HEK293 (cell line): ENCODE data around the gene ATRAID.

Experiments used
- HOXD13 ChIP-seq: sonication (generic); formaldehyde crosslinking; IDR thresholded peaks from 2 replicates; pipeline ENCODE4 v1.8.0; 2022; ENCODE audit warnings: missing genetic modification reagents, borderline replicate concordance
- KLF7 ChIP-seq: fragments of 450-650 bp; formaldehyde crosslinking; IDR thresholded peaks from 2 replicates; pipeline ENCODE4 v1.5.1; 2016; ENCODE audit warnings: missing biosample characterization, missing genetic modification characterization, borderline replicate concordance
- KLF8 ChIP-seq: fragments of 450-650 bp; formaldehyde crosslinking; IDR thresholded peaks from 2 replicates; pipeline ENCODE4 v1.5.1; 2016; ENCODE audit warnings: missing biosample characterization, missing genetic modification characterization
- KLF9 ChIP-seq: fragments of 450-650 bp; formaldehyde crosslinking; IDR thresholded peaks from 2 replicates; pipeline ENCODE4 v1.5.1; 2016; ENCODE audit warnings: missing biosample characterization, missing genetic modification characterization, low read depth
- MEIS1 ChIP-seq: sonication (generic); formaldehyde crosslinking; IDR thresholded peaks from 2 replicates; pipeline ENCODE4 v1.8.1; 2022; ENCODE audit warnings: missing genetic modification reagents, mild to moderate bottlenecking, borderline replicate concordance
- OSR2 ChIP-seq: fragments of 450-650 bp; formaldehyde crosslinking; IDR thresholded peaks from 2 replicates; pipeline ENCODE4 v1.5.1; 2016; ENCODE audit warnings: missing biosample characterization, missing genetic modification characterization
- SCRT2 ChIP-seq: fragments of 450-650 bp; formaldehyde crosslinking; IDR thresholded peaks from 2 replicates; pipeline ENCODE4 v1.5.1; 2016; ENCODE audit warnings: missing biosample characterization, missing genetic modification characterization
- SP2 ChIP-seq: fragments of 450-650 bp; formaldehyde crosslinking; IDR thresholded peaks from 2 replicates; pipeline ENCODE4 v1.5.1; 2016; ENCODE audit warnings: missing biosample characterization, missing genetic modification characterization
- YY2 ChIP-seq: fragments of 450-650 bp; formaldehyde crosslinking; IDR thresholded peaks from 2 replicates; pipeline ENCODE4 v1.5.1; 2016; ENCODE audit warnings: missing biosample characterization, missing genetic modification characterization
- ZBTB20 ChIP-seq: fragments of 450-650 bp; formaldehyde crosslinking; IDR thresholded peaks from 2 replicates; pipeline ENCODE4 v1.5.1; 2016; ENCODE audit warnings: missing biosample characterization, missing genetic modification characterization
- ZEB2 ChIP-seq: fragments of 450-650 bp; formaldehyde crosslinking; IDR thresholded peaks from 2 replicates; pipeline ENCODE4 v1.5.1; 2016; ENCODE audit warnings: missing biosample characterization, missing genetic modification characterization
- ZFHX2 ChIP-seq: fragments of 450-650 bp; formaldehyde crosslinking; conservative IDR thresholded peaks from 2 replicates; pipeline ENCODE4 v1.5.1; 2016; ENCODE audit warnings: missing biosample characterization, missing genetic modification characterization
- ZNF214 ChIP-seq: fragments of 450-650 bp; formaldehyde crosslinking; IDR thresholded peaks from 2 replicates; pipeline ENCODE4 v1.5.1; 2017; ENCODE audit warnings: missing biosample characterization, mild to moderate bottlenecking, missing genetic modification characterization, borderline replicate concordance
- ZNF292 ChIP-seq: fragments of 450-650 bp; formaldehyde crosslinking; IDR thresholded peaks from 2 replicates; pipeline ENCODE4 v1.5.1; 2016; ENCODE audit warnings: low read depth, missing biosample characterization, missing genetic modification characterization, borderline replicate concordance
- ZNF416 ChIP-seq: fragments of 450-650 bp; formaldehyde crosslinking; IDR thresholded peaks from 2 replicates; pipeline ENCODE4 v1.5.1; 2016; ENCODE audit warnings: missing biosample characterization, missing genetic modification characterization
- ZNF529 ChIP-seq: fragments of 450-650 bp; formaldehyde crosslinking; IDR thresholded peaks from 2 replicates; pipeline ENCODE4 v1.5.1; 2017; ENCODE audit warnings: missing genetic modification characterization, missing biosample characterization; ENCODE audit not compliant: insufficient replicate concordance
- ZNF530 ChIP-seq: fragments of 450-650 bp; formaldehyde crosslinking; IDR thresholded peaks from 2 replicates; pipeline ENCODE4 v1.5.1; 2016; ENCODE audit warnings: low read depth, missing biosample characterization, missing genetic modification characterization
- ZNF548 ChIP-seq: fragments of 450-650 bp; formaldehyde crosslinking; IDR thresholded peaks from 2 replicates; pipeline ENCODE4 v1.5.1; 2016; ENCODE audit warnings: missing biosample characterization, missing genetic modification characterization
- ZNF670 ChIP-seq: fragments of 450-650 bp; formaldehyde crosslinking; IDR thresholded peaks from 2 replicates; pipeline ENCODE4 v1.5.1; 2016; ENCODE audit warnings: missing biosample characterization, missing genetic modification characterization, low read depth
- ZNF791 ChIP-seq: fragments of 450-650 bp; formaldehyde crosslinking; IDR thresholded peaks from 2 replicates; pipeline ENCODE4 v1.5.1; 2016; ENCODE audit warnings: missing biosample characterization, missing genetic modification characterization
- TF ChIP-seq, protein P1 (sequence below): fragments of 450-650 bp; formaldehyde crosslinking; IDR thresholded peaks from 2 replicates; pipeline ENCODE4 v1.5.1; 2016; ENCODE audit warnings: missing biosample characterization, missing genetic modification characterization
- TF ChIP-seq, protein P2 (sequence below): fragments of 450-650 bp; formaldehyde crosslinking; IDR thresholded peaks from 2 replicates; pipeline ENCODE4 v1.5.1; 2017; ENCODE audit warnings: missing biosample characterization, missing genetic modification characterization
- TF ChIP-seq, protein P3 (sequence below): fragments of 450-650 bp; formaldehyde crosslinking; conservative IDR thresholded peaks from 2 replicates; pipeline ENCODE4 v1.5.1; 2016; ENCODE audit warnings: low read depth, missing biosample characterization, missing genetic modification characterization
- TF ChIP-seq, protein P4 (sequence below): fragments of 450-650 bp; IDR thresholded peaks from 2 replicates; pipeline ENCODE4 v1.5.1; 2018; ENCODE audit warnings: missing biosample characterization, missing genetic modification characterization
- TF ChIP-seq, protein P5 (sequence below): fragments of 450-650 bp; formaldehyde crosslinking; IDR thresholded peaks from 2 replicates; pipeline ENCODE4 v1.5.1; 2016; ENCODE audit warnings: missing biosample characterization, missing genetic modification characterization

ATRAID gene

DNA sequence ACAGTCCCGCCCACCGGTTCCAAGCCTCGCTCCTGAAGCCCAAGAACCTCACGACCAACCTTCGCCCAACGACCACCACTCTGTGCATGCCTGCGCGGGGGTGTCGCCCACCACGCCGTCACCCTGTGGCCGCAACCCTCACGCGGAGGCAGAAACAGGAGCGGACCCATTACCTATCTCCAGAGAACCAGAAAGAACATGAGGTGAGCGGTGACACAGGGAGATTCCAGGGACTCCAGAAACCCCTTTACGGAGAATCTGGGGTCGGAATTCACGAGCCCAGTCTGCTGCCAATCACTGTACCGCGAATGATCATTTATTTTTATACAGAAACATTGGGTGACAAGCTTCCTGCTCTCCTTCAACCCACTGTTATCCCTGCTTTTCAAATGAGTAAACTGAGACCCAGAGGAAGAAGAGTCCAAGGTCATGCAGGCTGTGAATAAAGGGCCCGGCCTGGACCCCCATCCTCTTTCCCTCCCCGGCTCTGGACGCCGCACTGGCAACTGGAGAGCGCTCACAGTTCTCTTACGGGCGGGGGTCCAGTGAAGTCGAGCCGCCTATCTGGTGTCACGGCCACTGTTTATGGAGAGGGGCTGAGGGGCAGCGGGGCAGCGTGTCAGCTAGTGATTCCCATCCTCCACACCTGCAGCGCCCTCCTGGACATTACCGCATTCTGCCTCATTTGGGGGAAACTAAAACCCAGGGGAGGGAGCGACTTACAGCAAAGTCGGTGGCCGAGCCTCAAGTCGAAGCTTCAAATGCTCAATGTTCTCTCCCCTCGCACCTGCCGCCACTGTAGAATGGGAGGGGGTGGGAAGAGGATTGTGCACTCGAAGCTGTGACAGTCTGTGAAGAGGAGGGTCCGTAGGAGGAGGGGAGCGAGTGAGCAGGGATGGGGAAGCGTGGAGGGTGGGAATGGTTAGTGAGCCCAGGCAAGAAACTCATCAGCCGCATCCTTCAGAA lies 51.7 kb downstream of the ATRAID start (continued):
- TF ChIP-seq, protein P1, sequence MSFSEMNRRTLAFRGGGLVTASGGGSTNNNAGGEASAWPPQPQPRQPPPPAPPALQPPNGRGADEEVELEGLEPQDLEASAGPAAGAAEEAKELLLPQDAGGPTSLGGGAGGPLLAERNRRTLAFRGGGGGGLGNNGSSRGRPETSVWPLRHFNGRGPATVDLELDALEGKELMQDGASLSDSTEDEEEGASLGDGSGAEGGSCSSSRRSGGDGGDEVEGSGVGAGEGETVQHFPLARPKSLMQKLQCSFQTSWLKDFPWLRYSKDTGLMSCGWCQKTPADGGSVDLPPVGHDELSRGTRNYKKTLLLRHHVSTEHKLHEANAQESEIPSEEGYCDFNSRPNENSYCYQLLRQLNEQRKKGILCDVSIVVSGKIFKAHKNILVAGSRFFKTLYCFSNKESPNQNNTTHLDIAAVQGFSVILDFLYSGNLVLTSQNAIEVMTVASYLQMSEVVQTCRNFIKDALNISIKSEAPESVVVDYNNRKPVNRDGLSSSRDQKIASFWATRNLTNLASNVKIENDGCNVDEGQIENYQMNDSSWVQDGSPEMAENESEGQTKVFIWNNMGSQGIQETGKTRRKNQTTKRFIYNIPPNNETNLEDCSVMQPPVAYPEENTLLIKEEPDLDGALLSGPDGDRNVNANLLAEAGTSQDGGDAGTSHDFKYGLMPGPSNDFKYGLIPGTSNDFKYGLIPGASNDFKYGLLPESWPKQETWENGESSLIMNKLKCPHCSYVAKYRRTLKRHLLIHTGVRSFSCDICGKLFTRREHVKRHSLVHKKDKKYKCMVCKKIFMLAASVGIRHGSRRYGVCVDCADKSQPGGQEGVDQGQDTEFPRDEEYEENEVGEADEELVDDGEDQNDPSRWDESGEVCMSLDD (tag by site-specific recombination), result no peak
- TF ChIP-seq ZEB2 (tag by site-specific recombination), result no peak
- TF ChIP-seq, protein P2, sequence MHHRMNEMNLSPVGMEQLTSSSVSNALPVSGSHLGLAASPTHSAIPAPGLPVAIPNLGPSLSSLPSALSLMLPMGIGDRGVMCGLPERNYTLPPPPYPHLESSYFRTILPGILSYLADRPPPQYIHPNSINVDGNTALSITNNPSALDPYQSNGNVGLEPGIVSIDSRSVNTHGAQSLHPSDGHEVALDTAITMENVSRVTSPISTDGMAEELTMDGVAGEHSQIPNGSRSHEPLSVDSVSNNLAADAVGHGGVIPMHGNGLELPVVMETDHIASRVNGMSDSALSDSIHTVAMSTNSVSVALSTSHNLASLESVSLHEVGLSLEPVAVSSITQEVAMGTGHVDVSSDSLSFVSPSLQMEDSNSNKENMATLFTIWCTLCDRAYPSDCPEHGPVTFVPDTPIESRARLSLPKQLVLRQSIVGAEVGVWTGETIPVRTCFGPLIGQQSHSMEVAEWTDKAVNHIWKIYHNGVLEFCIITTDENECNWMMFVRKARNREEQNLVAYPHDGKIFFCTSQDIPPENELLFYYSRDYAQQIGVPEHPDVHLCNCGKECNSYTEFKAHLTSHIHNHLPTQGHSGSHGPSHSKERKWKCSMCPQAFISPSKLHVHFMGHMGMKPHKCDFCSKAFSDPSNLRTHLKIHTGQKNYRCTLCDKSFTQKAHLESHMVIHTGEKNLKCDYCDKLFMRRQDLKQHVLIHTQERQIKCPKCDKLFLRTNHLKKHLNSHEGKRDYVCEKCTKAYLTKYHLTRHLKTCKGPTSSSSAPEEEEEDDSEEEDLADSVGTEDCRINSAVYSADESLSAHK (tag by site-specific recombination), result peak; percentile 10; the same call in 1 of the 2 replicates
- TF ChIP-seq ZNF416 (tag by site-specific recombination), result no peak
- no peak for TF ChIP-seq YY2 (tag by site-specific recombination)
- TF ChIP-seq ZNF548 (tag by site-specific recombination), result no peak
- no peak for TF ChIP-seq OSR2 (tag by site-specific recombination)
- no peak for TF ChIP-seq ZNF530 (tag by site-specific recombination)
- no peak for TF ChIP-seq ZNF529 (tag by site-specific recombination)
- no peak for TF ChIP-seq ZNF292 (tag by site-specific recombination)
- TF ChIP-seq SCRT2 (tag by site-specific recombination), result no peak
- no peak; the same call in 1 of the 2 replicates for TF ChIP-seq KLF9 (tag by site-specific recombination)
- no peak for TF ChIP-seq ZNF214 (tag by site-specific recombination)
- TF ChIP-seq, protein P3, sequence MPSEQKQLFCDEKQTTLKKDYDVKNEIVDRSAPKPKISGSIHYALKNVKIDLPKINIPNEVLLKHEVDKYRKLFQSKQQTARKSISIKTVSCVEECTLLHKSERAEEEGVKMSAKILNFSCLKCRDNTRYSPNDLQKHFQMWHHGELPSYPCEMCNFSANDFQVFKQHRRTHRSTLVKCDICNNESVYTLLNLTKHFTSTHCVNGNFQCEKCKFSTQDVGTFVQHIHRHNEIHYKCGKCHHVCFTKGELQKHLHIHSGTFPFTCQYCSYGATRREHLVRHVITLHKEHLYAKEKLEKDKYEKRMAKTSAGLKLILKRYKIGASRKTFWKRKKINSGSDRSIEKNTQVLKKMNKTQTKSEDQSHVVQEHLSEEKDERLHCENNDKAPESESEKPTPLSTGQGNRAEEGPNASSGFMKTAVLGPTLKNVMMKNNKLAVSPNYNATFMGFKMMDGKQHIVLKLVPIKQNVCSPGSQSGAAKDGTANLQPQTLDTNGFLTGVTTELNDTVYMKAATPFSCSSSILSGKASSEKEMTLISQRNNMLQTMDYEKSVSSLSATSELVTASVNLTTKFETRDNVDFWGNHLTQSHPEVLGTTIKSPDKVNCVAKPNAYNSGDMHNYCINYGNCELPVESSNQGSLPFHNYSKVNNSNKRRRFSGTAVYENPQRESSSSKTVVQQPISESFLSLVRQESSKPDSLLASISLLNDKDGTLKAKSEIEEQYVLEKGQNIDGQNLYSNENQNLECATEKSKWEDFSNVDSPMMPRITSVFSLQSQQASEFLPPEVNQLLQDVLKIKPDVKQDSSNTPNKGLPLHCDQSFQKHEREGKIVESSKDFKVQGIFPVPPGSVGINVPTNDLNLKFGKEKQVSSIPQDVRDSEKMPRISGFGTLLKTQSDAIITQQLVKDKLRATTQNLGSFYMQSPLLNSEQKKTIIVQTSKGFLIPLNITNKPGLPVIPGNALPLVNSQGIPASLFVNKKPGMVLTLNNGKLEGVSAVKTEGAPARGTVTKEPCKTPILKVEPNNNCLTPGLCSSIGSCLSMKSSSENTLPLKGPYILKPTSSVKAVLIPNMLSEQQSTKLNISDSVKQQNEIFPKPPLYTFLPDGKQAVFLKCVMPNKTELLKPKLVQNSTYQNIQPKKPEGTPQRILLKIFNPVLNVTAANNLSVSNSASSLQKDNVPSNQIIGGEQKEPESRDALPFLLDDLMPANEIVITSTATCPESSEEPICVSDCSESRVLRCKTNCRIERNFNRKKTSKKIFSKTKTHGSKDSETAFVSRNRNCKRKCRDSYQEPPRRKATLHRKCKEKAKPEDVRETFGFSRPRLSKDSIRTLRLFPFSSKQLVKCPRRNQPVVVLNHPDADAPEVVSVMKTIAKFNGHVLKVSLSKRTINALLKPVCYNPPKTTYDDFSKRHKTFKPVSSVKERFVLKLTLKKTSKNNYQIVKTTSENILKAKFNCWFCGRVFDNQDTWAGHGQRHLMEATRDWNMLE (tag by site-specific recombination), result no peak
- peak; percentile 96 for TF ChIP-seq ZFHX2 (tag by site-specific recombination)
- no peak for TF ChIP-seq KLF8 (tag by site-specific recombination)
- no peak for TF ChIP-seq HOXD13 (CRISPR knock-in tag)
- no peak for TF ChIP-seq ZNF670 (tag by site-specific recombination)
- peak; percentile 30; the same call in 1 of the 2 replicates for TF ChIP-seq ZBTB20 (tag by site-specific recombination)
- TF ChIP-seq SP2, result peak; percentile 62
- TF ChIP-seq KLF7, result no peak
- TF ChIP-seq ZNF791 (tag by site-specific recombination), result no peak
- TF ChIP-seq, protein P4, sequence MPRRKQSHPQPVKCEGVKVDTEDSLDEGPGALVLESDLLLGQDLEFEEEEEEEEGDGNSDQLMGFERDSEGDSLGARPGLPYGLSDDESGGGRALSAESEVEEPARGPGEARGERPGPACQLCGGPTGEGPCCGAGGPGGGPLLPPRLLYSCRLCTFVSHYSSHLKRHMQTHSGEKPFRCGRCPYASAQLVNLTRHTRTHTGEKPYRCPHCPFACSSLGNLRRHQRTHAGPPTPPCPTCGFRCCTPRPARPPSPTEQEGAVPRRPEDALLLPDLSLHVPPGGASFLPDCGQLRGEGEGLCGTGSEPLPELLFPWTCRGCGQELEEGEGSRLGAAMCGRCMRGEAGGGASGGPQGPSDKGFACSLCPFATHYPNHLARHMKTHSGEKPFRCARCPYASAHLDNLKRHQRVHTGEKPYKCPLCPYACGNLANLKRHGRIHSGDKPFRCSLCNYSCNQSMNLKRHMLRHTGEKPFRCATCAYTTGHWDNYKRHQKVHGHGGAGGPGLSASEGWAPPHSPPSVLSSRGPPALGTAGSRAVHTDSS, result 0 out of 2 replicates have a peak, but pooled peaks have one; percentile 16
- TF ChIP-seq MEIS1, result no peak
- TF ChIP-seq, protein P5, sequence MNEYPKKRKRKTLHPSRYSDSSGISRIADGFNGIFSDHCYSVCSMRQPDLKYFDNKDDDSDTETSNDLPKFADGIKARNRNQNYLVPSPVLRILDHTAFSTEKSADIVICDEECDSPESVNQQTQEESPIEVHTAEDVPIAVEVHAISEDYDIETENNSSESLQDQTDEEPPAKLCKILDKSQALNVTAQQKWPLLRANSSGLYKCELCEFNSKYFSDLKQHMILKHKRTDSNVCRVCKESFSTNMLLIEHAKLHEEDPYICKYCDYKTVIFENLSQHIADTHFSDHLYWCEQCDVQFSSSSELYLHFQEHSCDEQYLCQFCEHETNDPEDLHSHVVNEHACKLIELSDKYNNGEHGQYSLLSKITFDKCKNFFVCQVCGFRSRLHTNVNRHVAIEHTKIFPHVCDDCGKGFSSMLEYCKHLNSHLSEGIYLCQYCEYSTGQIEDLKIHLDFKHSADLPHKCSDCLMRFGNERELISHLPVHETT (tag by site-specific recombination), result no peak
